Purkinje cell (primary cell): ENCODE measurements around the gene ZNF841. TPM values are rescaled to one million over a fixed set of nuclear protein-coding genes. Genes with fewer than 3 reads are reported as not detected.

Experiments
- polyA plus RNA-seq: library from polyadenylated mRNA; unstranded; fragments of >200 nt; fragmentation: Nextera tagmentation; gene quantifications from 2 replicates; pipeline ENCODE4 v1.2.1, GENCODE V29; 2014

The ZNF841 gene
- polyA plus RNA-seq: 6.1 and 9.7 TPM in 2 replicates

GRCh38 chr19:52095172-52096014, at the start of gene ZNF841:
ZNF841 (minus strand) TSS chr19:52095765; CDS start chr19:52084801, 10,964 bp downstream.

GRCh38 chr19:52139252-52140031, 43.9 kb upstream of the ZNF841 start, which contains the start of gene ZNF616:
ZNF616 (minus strand) TSS chr19:52139938; CDS start chr19:52130512, 9,426 bp downstream.

GRCh38 chr19:52048555-52049501, 46.7 kb downstream of the ZNF841 start, which contains the start of gene ZNF432:
ZNF432 (minus strand) TSS chr19:52048838; CDS start chr19:52046868, 1,970 bp downstream.

GRCh38 chr19:52028027-52028779, 67.4 kb downstream of the ZNF841 start, which contains the start of gene ZNF614:
ZNF614 (minus strand) TSS chr19:52028379; CDS start chr19:52025745, 2,634 bp downstream.

Other genes starting within 250 kb of the ZNF841 start
- 17.7 and 35.9 TPM in 2 replicates for gene ZNF577, start 207.8 kb downstream of the ZNF841 start, polyA plus RNA-seq
- gene ZNF649, start 190.7 kb downstream of the ZNF841 start, polyA plus RNA-seq: 5.5 and 5.6 TPM in 2 replicates
- gene ZNF613, start 168.3 kb downstream of the ZNF841 start, polyA plus RNA-seq: 5.2 and 6.9 TPM in 2 replicates
- 3.0 and 21.1 TPM in 2 replicates for gene ZNF350, start 108.9 kb downstream of the ZNF841 start, polyA plus RNA-seq
- gene ZNF615, start 87.6 kb downstream of the ZNF841 start, polyA plus RNA-seq: 7.7 and 9.0 TPM in 2 replicates
- 1.5 and 5.6 TPM in 2 replicates for gene ZNF614, start 67.4 kb downstream of the ZNF841 start, polyA plus RNA-seq
- 2.0 and 2.8 TPM in 2 replicates for gene ZNF432, start 46.9 kb downstream of the ZNF841 start, polyA plus RNA-seq
- gene ZNF616, start 44.2 kb upstream of the ZNF841 start, polyA plus RNA-seq: 3.1 and 8.1 TPM in 2 replicates
- 12.4 and 18.1 TPM in 2 replicates for gene ZNF836, start 75.9 kb upstream of the ZNF841 start, polyA plus RNA-seq
- gene PPP2R1A, start 94.3 kb upstream of the ZNF841 start, polyA plus RNA-seq: 326 and 447 TPM in 2 replicates
- 2.4 and 11.6 TPM in 2 replicates for gene ZNF766, start 173.8 kb upstream of the ZNF841 start, polyA plus RNA-seq
- gene ZNF480, start 201.4 kb upstream of the ZNF841 start, polyA plus RNA-seq: 3.7 and 10.3 TPM in 2 replicates
- 11.7 and 17.8 TPM in 2 replicates for gene ZNF610, start 240.5 kb upstream of the ZNF841 start, polyA plus RNA-seq